Heart right ventricle (tissue), 16 donors: ENCODE results near the gene TSPO. TPM values are rescaled to one million over a fixed set of nuclear protein-coding genes. Genes with fewer than 3 reads are reported as not detected.

ENCODE experiments used
- ATAC-seq, 8 donors: fragments of 200-7000 bp; cut with Tn5 transposase; one replicate each; pipeline ENCODE4 v1.9.1; 2020; ENCODE audit warnings: mild to moderate bottlenecking in 8 of 8, moderate library complexity in 8 of 8, moderate number of reproducible peaks in 1 of 8
- DNase-seq, 2 donors: peaks; one replicate each; pipeline ENCODE4 v3.0.0-alpha.2; 2020
- H3K27ac ChIP-seq, 10 donors: fragments of 200-600 bp; sonication (generic) in 2 of 10; one replicate each; pipeline versions ENCODE4 v1.5.0 to v1.8.0; 2020 to 2022; ENCODE audit warnings: mild to moderate bottlenecking in 3 of 10
- H3K27me3 ChIP-seq, 7 donors: fragments of 200-600 bp; one replicate each; pipeline ENCODE4 v1.8.0; 2021 to 2022; ENCODE audit warnings: mild to moderate bottlenecking in 2 of 7
- H3K36me3 ChIP-seq, 9 donors: fragments of 200-600 bp; sonication (generic) in 1 of 9; one replicate each; pipeline versions ENCODE4 v1.5.0 to v1.8.0; 2020 to 2022; ENCODE audit warnings: mild to moderate bottlenecking in 2 of 9
- H3K4me1 ChIP-seq, 9 donors: fragments of 200-600 bp; sonication (generic) in 1 of 9; one replicate each; pipeline versions ENCODE4 v1.5.0 to v1.8.0; 2020 to 2022; ENCODE audit warnings: mild to moderate bottlenecking in 4 of 9
- H3K4me3 ChIP-seq, 10 donors: fragments of 200-600 bp; sonication (generic) in 2 of 10; one replicate each; pipeline versions ENCODE4 v1.5.0 to v1.8.0; 2020 to 2022; ENCODE audit warnings: mild to moderate bottlenecking in 7 of 10, moderate library complexity in 2 of 10
- H3K9me3 ChIP-seq, 11 donors: fragments of 200-600 bp in 10 of 11; sonication (generic) in 2 of 11; one replicate each; pipeline versions ENCODE4 v1.5.0 to v1.8.0; 2013 to 2022; ENCODE audit warnings: mild to moderate bottlenecking in 2 of 11, control low read depth in 1 of 11, moderate library complexity in 1 of 11
- CTCF ChIP-seq, 9 donors: fragments of 200-600 bp; sonication (generic) in 2 of 9; IDR thresholded peaks; one replicate each; pipeline versions ENCODE4 v1.5.0 to v1.8.0; 2021 to 2022; ENCODE audit warnings: antibody characterized with exemption in 9 of 9, mild to moderate bottlenecking in 5 of 9, moderate library complexity in 1 of 9
- WGBS, 2 donors: extraction: QIAGEN DNeasy Blood & Tissue Kit; methylation state at CpG; one replicate each; pipeline ENCODE4 v1.1.7; 2013; ENCODE audit warnings: inconsistent platforms in 1 of 2; 5-methylcytosine and 5-hydroxymethylcytosine counted together
- intact Hi-C, 10 donors: fragments of 100-400 bp; cut with DNase I; formaldehyde crosslinking; loops; one replicate each; pipeline versions ENCODE4 v1.11.1 to v1.14.2; 2022
- polyA plus RNA-seq, 2 donors: library from polyadenylated mRNA; stranded (reverse); fragments of 200-250 nt; gene quantifications; one replicate each; pipeline ENCODE4 v1.2.3, GENCODE V29; 2013
- total RNA-seq, 10 donors: library from RNA; stranded (reverse); fragmentation: NEBNext Ultra II Directional in 3 of 10; extraction: Animal tissue kit (Norgen Biotek cat#: 25700) in 3 of 10; gene quantifications; one replicate each; pipeline versions ENCODE4 v1.2.1 to v1.2.4, GENCODE V29; 2021 to 2023
- donor health status: Arrhythmogenic right ventricular cardiomyopathy.
- donor health status: ischemic (EF 13 %, LVEDD 7.1; RV severe dilation, severe dysfunction).
- donor health status: healthy with polysubstance abuse.
- donor health status: DM: no; HTN: yes; CAD: no.
- donor health status: DM: no; HTN: no; CAD: no.
- donor health status: ischemic (EF 25% LVEDD 6.9; RV normal size, moderate dysfunction).
- donor health status: ischemic (EF 25% LVEDD 5.7; RV mildly dilated, moderate dysfunction).
- donor health status: healthy.
- donor health status: DM: yes; HTN: yes; CAD: no.
- donor health status: Ischemic cardiomyopathy.
- donor health status: ischemic (EF 35%, LVEDD 5.7; RV mildly dilated, moderate dysfunction).
- donor health status: nonischemic (EF 11% LVEDD 7.7; RV severe dilation, severe dysfunction).
- donor health status: DM: yes; HTN: yes; CAD: no.
- donor health status: PGD.
- donor health status: ischemic (EF 29% LVEDD 5.4; RV normal size, mild dysfunction).
- donor health status: nonischemic (EF 23%, LVEDD 6.1; RV moderate dilation, normal function).

TSPO gene
- total and polyA plus RNA-seq, 12 donors, result 84.7 to 258 (median 102) TPM

GRCh38 chr22:43109921-43110443 lies 41.4 kb upstream of the TSPO start:
- peaks cover 0 to 54% (median 33%) of the 10 kb centered on the region in 7 donors for H3K27me3 ChIP-seq
- ATAC-seq (peak in 1 of 8 donors; percentile 14), DNase-seq (no peak)
- intact Hi-C loops, result loop anchor here in 1 of 10 donors (1.0 kb wide), 1 partner anchor 32 kb away; no protein-coding TSS in a partner anchor
- H3K9me3 ChIP-seq, result no peaks in the 10 kb centered on the region
- no peak overlapping the region for H3K27ac ChIP-seq
- H3K4me3 ChIP-seq, result peak overlapping the region; percentile 31 to 70 (median 58)
- H3K36me3 ChIP-seq, result no peaks in the 10 kb centered on the region
- no peak for TF ChIP-seq CTCF (IDR thresholded peaks at IDR 0.05)
- H3K4me1 ChIP-seq, result peaks cover 9 to 25% (median 16%) of the 10 kb centered on the region in 9 donors
- 13 to 15% methylated on average over 32 of the region's 32 CpGs for WGBS, 2 donors

- H3K27me3 ChIP-seq, result peaks cover 0 to 54% (median 33%) of the 10 kb centered on the region in 7 donors
- H3K4me3 ChIP-seq, result peak within 1 kb of the TSS; percentile 31 to 70 (median 58)
- peaks cover 9 to 26% (median 16%) of the 10 kb centered on the region in 9 donors for H3K4me1 ChIP-seq
- no peaks in the 10 kb centered on the region for H3K36me3 ChIP-seq
- DNase-seq (peak in 1 of 2 donors; percentile 38), ATAC-seq (peak; percentile 42 to 69 (median 56))
- H3K27ac ChIP-seq, result peak within 1 kb of the TSS in 1 of 10 donors; percentile 44
- H3K9me3 ChIP-seq, result no peaks in the 10 kb centered on the region
- 0 to 1% methylated on average over 45 to 49 of the region's 49 CpGs for WGBS, 2 donors
- TF ChIP-seq CTCF (IDR thresholded peaks at IDR 0.05), result peak in 5 of 9 donors; percentile 21 to 49 (median 44)
- intact Hi-C loops, result loop anchor here in 1 of 10 donors (1.0 kb wide), 1 partner anchor 32 kb away; no protein-coding TSS in a partner anchor
Observed at GRCh38 chr22:43110444-43110926, 40.9 kb upstream of the TSPO start, which contains the start of gene BIK. BIK (plus strand) TSS chr22:43110750; CDS start chr22:43124023, 13,273 bp downstream.

GRCh38 chr22:43110927-43111623 lies 40.3 kb upstream of the TSPO start:
- peak; percentile 34 to 68 (median 54) for ATAC-seq
- peak in 1 of 2 donors; percentile 33 for DNase-seq
- WGBS, 2 donors, result 3% methylated on average over 83 to 86 of the region's 86 CpGs
- peak overlapping the region in 1 of 10 donors; percentile 44 for H3K27ac ChIP-seq
- peak overlapping the region; percentile 31 to 70 (median 58) for H3K4me3 ChIP-seq
- H3K4me1 ChIP-seq, result peaks cover 9 to 32% (median 16%) of the 10 kb centered on the region in 9 donors
- H3K36me3 ChIP-seq, result no peaks in the 10 kb centered on the region
- no peak for TF ChIP-seq CTCF (IDR thresholded peaks at IDR 0.05)
- H3K27me3 ChIP-seq, result peaks cover 0 to 54% (median 33%) of the 10 kb centered on the region in 7 donors
- intact Hi-C loops, result loop anchor here in 1 of 10 donors (1.0 kb wide), 1 partner anchor 31 kb away; no protein-coding TSS in a partner anchor
- no peaks in the 10 kb centered on the region for H3K9me3 ChIP-seq

- Histone ChIP-seq H3K36me3 (no peaks in the 10 kb centered on the region), H3K4me3 (no peak overlapping the region), H3K4me1 (peaks cover 9 to 39% (median 16%) of the 10 kb centered on the region in 9 donors), H3K27ac (no peak overlapping the region), H3K9me3 (no peaks in the 10 kb centered on the region), H3K27me3 (peaks cover 0 to 54% (median 33%) of the 10 kb centered on the region in 7 donors)
- ATAC-seq (no peak), DNase-seq (no peak)
- WGBS, 2 donors, result 49 to 61% methylated on average over 13 of the region's 13 CpGs
- intact Hi-C loops, result no loop called here
- TF ChIP-seq CTCF (IDR thresholded peaks at IDR 0.05), result no peak
Observed at GRCh38 chr22:43113526-43114251, 37.7 kb upstream of the TSPO start.
